GM19324 (cell line): ENCODE results near the gene RHOT2.

ENCODE experiments used
- ATAC-seq: cut with Tn5 transposase; IDR thresholded peaks from one replicate; pipeline ENCODE4 v1.9.1; 2021; ENCODE audit warnings: mild to moderate bottlenecking, moderate library complexity; ENCODE audit not compliant: unreplicated experiment, low FRiP score

The RHOT2 gene

GRCh38 chr16:723695-724094 lies 55.8 kb downstream of the RHOT2 start:
- no peak for ATAC-seq
